GM19372 (cell line): ENCODE measurements around the gene SPACA4.
"Not testable (repeated sequence)": the region's sequence is repeated elsewhere in the genome, so short reads cannot be mapped to it uniquely, and the experiment has no call there.

Experiments
- ATAC-seq: cut with Tn5 transposase; IDR thresholded peaks from one replicate; pipeline ENCODE4 v1.9.1; 2021; ENCODE audit warnings: mild to moderate bottlenecking, low read depth, moderate library complexity; ENCODE audit not compliant: unreplicated experiment

The SPACA4 gene

GRCh38 chr19:48618278-48618915 is 11.9 kb downstream of the SPACA4 start:
- no peak for ATAC-seq

- ATAC-seq: peak; percentile 90
Measured at GRCh38 chr19:48618916-48619691, 12.6 kb downstream of the SPACA4 start, which contains the start of the genes RPL18 and SPHK2. Gene RPL18 (minus strand): TSS chr19:48619178. CDS start chr19:48619143, 35 bp downstream. Gene SPHK2 (plus strand): TSS chr19:48619506. CDS start chr19:48620515, 1,009 bp downstream.

GRCh38 chr19:48619692-48620585 is 13.4 kb downstream of the SPACA4 start:
- no peak for ATAC-seq

- no peak for ATAC-seq
Measured at GRCh38 chr19:48623556-48624066, 17.1 kb downstream of the SPACA4 start.

GRCh38 chr19:48624067-48624594 is 17.6 kb downstream of the SPACA4 start:
- ATAC-seq: peak; percentile 55

- ATAC-seq: no peak
Measured at GRCh38 chr19:48624791-48625723, 18.5 kb downstream of the SPACA4 start.

GRCh38 chr19:48625891-48626327 is 19.4 kb downstream of the SPACA4 start:
- ATAC-seq: no peak

GRCh38 chr19:48627201-48627864 is 20.8 kb downstream of the SPACA4 start:
- ATAC-seq: no peak

GRCh38 chr19:48627865-48628314 is 21.3 kb downstream of the SPACA4 start:
- no peak for ATAC-seq

- ATAC-seq: no peak
Measured at GRCh38 chr19:48628486-48629296, 22.1 kb downstream of the SPACA4 start.

- ATAC-seq: no peak
Measured at GRCh38 chr19:48629297-48629598, 22.7 kb downstream of the SPACA4 start.

GRCh38 chr19:48629599-48630295 is 23.2 kb downstream of the SPACA4 start:
- no peak for ATAC-seq

- ATAC-seq: no peak
Measured at GRCh38 chr19:48630296-48631063, 23.9 kb downstream of the SPACA4 start.

- ATAC-seq: no peak
Measured at GRCh38 chr19:48631225-48631624, 24.7 kb downstream of the SPACA4 start.

GRCh38 chr19:48632286-48632685 is 25.7 kb downstream of the SPACA4 start:
- not testable (repeated sequence) for ATAC-seq

- no peak for ATAC-seq
Measured at GRCh38 chr19:48632692-48633147, 26.2 kb downstream of the SPACA4 start.
